T-cell (primary cell): ENCODE measurements around the gene LRCH1. TPM values are rescaled to one million over a fixed set of nuclear protein-coding genes. Genes with fewer than 3 reads are reported as not detected.
A peak's percentile ranks its signal among the peaks of the same experiment; 100 is the strongest.

Experiments
- ATAC-seq, 4 experiments: fragments of 200-7000 bp in 3 of 4; fragments of 150-1000 bp in 1 of 4; cut with Tn5 transposase; replicated peaks in 1 of 4; 1 replicate in 3 of 4; 2 replicates in 1 of 4; pipeline ENCODE4 v1.10.0; 2021; ENCODE audit warnings: moderate library complexity in 3 of 4, mild to moderate bottlenecking in 2 of 4, moderate number of reproducible peaks in 1 of 4
- CTCF ChIA-PET, 2 donors: fragments of 300-600 bp; sonication (Branson Sonifier 250); formaldehyde crosslinking; loops; one replicate each; lab custom pipeline; 2022; ENCODE audit warnings: antibody characterized with exemption in 2 of 2; lab: Charles Lee
- POLR2A ChIA-PET, 2 donors: fragments of 300-600 bp; sonication (Branson Sonifier 250); formaldehyde crosslinking; loops; one replicate each; lab custom pipeline; 2022; ENCODE audit warnings: antibody characterized with exemption in 2 of 2; lab: Charles Lee
- DNase-seq, 35 experiments: peaks; one replicate each; pipeline versions ENCODE4 v3.0.0 to v3.0.0-alpha.2; 2013 to 2023
- H3K27ac ChIP-seq: one replicate; pipeline ENCODE4 v1.5.1; 2013; ENCODE audit warnings: low read length
- H3K27me3 ChIP-seq, 2 experiments: replicated peaks in 1 of 2; 1 replicate in 1 of 2; 2 replicates in 1 of 2; pipeline versions ENCODE4 v1.6.1 to v1.7.0; 2013; ENCODE audit warnings: low read length in 1 of 2, mixed read lengths in 1 of 2; ENCODE audit not compliant: control insufficient read depth in 2 of 2, insufficient read depth in 2 of 2; ENCODE audit errors: extremely low read depth in 1 of 2
- H3K36me3 ChIP-seq, 2 donors: 1 replicate in 1 of 2; 2 replicates in 1 of 2; pipeline versions ENCODE4 v1.6.1 to v1.7.0; 2013; ENCODE audit warnings: low read length in 1 of 2; ENCODE audit not compliant: control insufficient read depth in 2 of 2, insufficient read depth in 1 of 2; ENCODE audit errors: extremely low read depth in 1 of 2
- H3K4me1 ChIP-seq, 2 experiments: 1 replicate in 1 of 2; 2 replicates in 1 of 2; pipeline versions ENCODE4 v1.6.1 to v1.7.0; 2013; ENCODE audit warnings: low read length in 2 of 2, mixed read lengths in 1 of 2; ENCODE audit not compliant: insufficient read depth in 2 of 2, control insufficient read depth in 1 of 2; ENCODE audit errors: extremely low read depth in 1 of 2
- H3K4me3 ChIP-seq, 2 donors: 1 replicate in 1 of 2; 2 replicates in 1 of 2; pipeline versions ENCODE4 v1.5.1 to v1.7.0; 2013; ENCODE audit warnings: mild to moderate bottlenecking in 2 of 2, low read length in 1 of 2, moderate library complexity in 1 of 2; ENCODE audit not compliant: control insufficient read depth in 1 of 2; ENCODE audit errors: extremely low read depth in 1 of 2
- H3K9me3 ChIP-seq: 2 replicates; pipeline ENCODE4 v1.7.0; 2013
- H3K27ac Mint-ChIP-seq, 2 donors: one replicate each; pipeline ENCODE4 v1.8.0; 2020 to 2021; ENCODE audit warnings: mild to moderate bottlenecking in 2 of 2, mixed read lengths in 2 of 2
- H3K27me3 Mint-ChIP-seq, 2 donors: one replicate each; pipeline ENCODE4 v1.8.0; 2021 to 2022; ENCODE audit warnings: mixed read lengths in 2 of 2
- H3K36me3 Mint-ChIP-seq: one replicate; pipeline ENCODE4 v1.8.0; 2021; ENCODE audit warnings: mixed read lengths
- H3K4me1 Mint-ChIP-seq, 3 donors: one replicate each; pipeline ENCODE4 v1.8.0; 2020 to 2022; ENCODE audit warnings: mixed read lengths in 3 of 3, mild to moderate bottlenecking in 1 of 3
- H3K4me3 Mint-ChIP-seq, 3 donors: one replicate each; pipeline ENCODE4 v1.8.0; 2020 to 2022; ENCODE audit warnings: mild to moderate bottlenecking in 3 of 3, mixed read lengths in 3 of 3, moderate library complexity in 3 of 3
- H3K9me3 Mint-ChIP-seq, 3 donors: one replicate each; pipeline ENCODE4 v1.8.0; 2020 to 2022; ENCODE audit warnings: mixed read lengths in 3 of 3
- WGBS: methylation state at CpG from one replicate; pipeline ENCODE4 v1.1.5; 2013; ENCODE audit warnings: missing lambda C conversion rate; ENCODE audit not compliant: insufficient coverage; 5-methylcytosine and 5-hydroxymethylcytosine counted together
- total RNA-seq, 35 experiments: library from RNA in 6 of 35; stranded (reverse) in 6 of 35; fragments of 120-200 nt in 1 of 35; gene quantifications; one replicate each; pipeline versions ENCODE4 v1.2.1 to v1.2.4 and lab custom pipeline; 2013 to 2026

Gene LRCH1
- total RNA-seq, 5 donors from 2014 or later (not counting 1 experiment from before 2014, with no cell fraction given): 16.0 to 21.8 (median 17.9) TPM

DNA sequence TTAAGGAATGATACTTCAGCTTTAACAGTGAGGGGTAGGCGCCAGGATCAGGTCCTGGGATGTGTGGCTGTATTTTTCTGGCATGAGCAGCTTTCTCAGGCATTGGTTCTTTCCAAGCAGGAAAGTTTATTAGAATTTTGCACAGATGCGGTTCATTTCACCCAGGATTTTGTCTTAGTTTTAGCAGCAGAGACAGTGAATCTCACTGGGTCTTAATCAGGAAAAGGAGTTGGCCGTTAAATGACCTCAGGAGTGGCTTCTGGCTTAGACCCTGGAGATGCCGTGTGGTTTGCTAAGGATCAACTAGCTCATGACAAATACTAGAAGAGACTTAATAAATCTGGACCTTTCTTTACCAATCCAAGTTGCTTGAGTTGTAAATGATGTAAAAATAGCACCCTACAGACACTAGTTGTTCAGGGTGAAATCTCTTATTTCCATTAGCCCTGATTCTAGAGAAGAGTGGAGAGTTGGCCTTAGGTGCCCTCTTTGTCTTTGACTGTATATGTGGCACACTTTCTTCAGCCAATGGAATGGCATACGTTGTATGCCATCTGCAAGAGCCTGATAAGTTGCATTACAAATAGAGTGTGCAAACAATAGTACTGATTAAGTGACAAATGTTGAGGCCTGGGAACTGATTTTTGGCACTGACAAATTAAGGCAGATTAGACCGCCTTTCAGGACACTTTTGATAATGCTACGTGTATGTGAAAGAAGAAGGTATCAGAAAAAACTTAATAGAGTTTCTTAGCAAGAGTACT lies 34.0 kb downstream of the LRCH1 start:
- Histone ChIP-seq H3K4me3 (no peak overlapping the region), H3K9me3 (no peaks in the 10 kb centered on the region), H3K27me3 (no peaks in the 10 kb centered on the region), H3K36me3 (no peaks in the 10 kb centered on the region), H3K27ac (no peak overlapping the region), H3K4me1 (peaks cover 0 to 19% of the 10 kb centered on the region in 2 experiments)
- ATAC-seq (no peak), DNase-seq (no peak)
- Mint-ChIP-seq H3K4me3 (no peak overlapping the region), H3K36me3 (no peaks in the 10 kb centered on the region), H3K9me3 (no peaks in the 10 kb centered on the region), H3K27ac (no peak overlapping the region), H3K4me1 (peaks cover 59 to 67% (median 64%) of the 10 kb centered on the region in 3 donors), H3K27me3 (no peaks in the 10 kb centered on the region)
- CTCF ChIA-PET: no interaction called here
- 98% methylated on average over 5 of the region's 7 CpGs for WGBS
- POLR2A ChIA-PET: no interaction called here

DNA sequence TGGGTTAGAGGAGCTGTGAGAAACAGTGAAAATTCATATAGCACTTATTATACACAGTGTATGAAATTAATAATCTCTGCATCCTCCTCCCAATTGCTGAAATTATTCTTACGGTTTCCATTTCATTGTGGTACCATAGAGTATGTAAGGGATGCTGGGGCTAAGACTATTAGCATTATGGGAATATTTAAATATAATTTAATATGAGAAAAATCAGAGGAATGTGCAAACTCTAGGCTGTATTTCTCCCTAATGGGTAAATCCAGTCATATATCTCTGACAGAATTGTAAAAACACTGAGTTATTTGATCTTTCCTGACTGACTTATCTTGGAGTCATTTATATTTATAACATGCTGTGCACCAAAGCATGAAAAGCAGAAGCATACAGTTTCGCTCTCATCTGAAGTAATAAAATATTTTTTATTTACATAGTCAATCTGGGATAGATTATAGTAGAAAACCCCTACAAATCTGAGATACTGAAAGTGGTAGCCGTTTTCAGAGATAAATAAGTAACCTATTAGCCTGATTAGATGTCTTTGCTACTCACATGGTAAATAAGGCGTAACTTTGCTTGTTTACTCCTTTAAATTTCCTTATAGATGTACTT lies 34.9 kb downstream of the LRCH1 start:
- H3K4me3 Mint-ChIP-seq: no peak overlapping the region
- H3K27ac Mint-ChIP-seq: no peak overlapping the region
- Histone ChIP-seq H3K4me1 (peaks cover 4 to 26% of the 10 kb centered on the region in 2 experiments), H3K27ac (no peak overlapping the region), H3K27me3 (no peaks in the 10 kb centered on the region), H3K36me3 (no peaks in the 10 kb centered on the region), H3K4me3 (no peak overlapping the region), H3K9me3 (no peaks in the 10 kb centered on the region)
- H3K27me3 Mint-ChIP-seq: no peaks in the 10 kb centered on the region
- peaks cover 66 to 74% (median 72%) of the 10 kb centered on the region in 3 donors for H3K4me1 Mint-ChIP-seq
- no CpG with 5 or more reads among the region's 4 CpGs for WGBS
- no peak for ATAC-seq
- ChIA-PET CTCF (no interaction called here), POLR2A (no interaction called here)
- H3K36me3 Mint-ChIP-seq: no peaks in the 10 kb centered on the region
- no peak for DNase-seq
- no peaks in the 10 kb centered on the region for H3K9me3 Mint-ChIP-seq

DNA sequence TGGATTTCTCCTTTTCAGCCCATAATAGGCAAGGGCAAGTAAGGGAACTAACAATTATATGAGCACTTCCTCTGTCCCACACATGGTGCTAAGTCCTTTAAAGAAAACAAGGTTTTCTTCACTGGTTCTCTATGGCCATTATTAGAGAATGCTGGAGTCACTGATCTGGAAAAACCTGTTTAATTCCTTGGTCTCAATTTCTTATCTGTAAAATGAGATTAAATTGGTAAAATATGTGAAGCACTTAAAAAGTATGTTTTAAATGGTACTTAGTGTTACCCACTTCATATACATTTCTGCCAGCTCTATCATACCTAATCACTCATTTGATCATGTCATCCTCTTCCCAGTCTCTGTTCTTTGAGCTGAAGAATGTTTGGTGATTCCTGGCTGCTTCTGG lies 39.4 kb downstream of the LRCH1 start:
- CTCF ChIA-PET: no interaction called here
- Histone ChIP-seq H3K4me3 (no peak overlapping the region), H3K4me1 (peaks cover 21 to 52% of the 10 kb centered on the region in 2 experiments), H3K36me3 (no peaks in the 10 kb centered on the region), H3K27me3 (no peaks in the 10 kb centered on the region), H3K27ac (no peak overlapping the region), H3K9me3 (no peaks in the 10 kb centered on the region)
- H3K4me3 Mint-ChIP-seq: peak overlapping the region in 1 of 3 donors; percentile 43
- no peaks in the 10 kb centered on the region for H3K36me3 Mint-ChIP-seq
- H3K27ac Mint-ChIP-seq: peak overlapping the region; percentile 12 to 18
- no peak for DNase-seq
- no peaks in the 10 kb centered on the region for H3K9me3 Mint-ChIP-seq
- H3K27me3 Mint-ChIP-seq: no peaks in the 10 kb centered on the region
- POLR2A ChIA-PET: interaction anchor here in 1 of 2 donors (0.9 kb wide), 1 partner anchor 9 kb away, joined by 3 read pairs; no protein-coding TSS in a partner anchor
- peaks cover 79 to 82% (median 81%) of the 10 kb centered on the region in 3 donors for H3K4me1 Mint-ChIP-seq
- ATAC-seq: no peak

DNA sequence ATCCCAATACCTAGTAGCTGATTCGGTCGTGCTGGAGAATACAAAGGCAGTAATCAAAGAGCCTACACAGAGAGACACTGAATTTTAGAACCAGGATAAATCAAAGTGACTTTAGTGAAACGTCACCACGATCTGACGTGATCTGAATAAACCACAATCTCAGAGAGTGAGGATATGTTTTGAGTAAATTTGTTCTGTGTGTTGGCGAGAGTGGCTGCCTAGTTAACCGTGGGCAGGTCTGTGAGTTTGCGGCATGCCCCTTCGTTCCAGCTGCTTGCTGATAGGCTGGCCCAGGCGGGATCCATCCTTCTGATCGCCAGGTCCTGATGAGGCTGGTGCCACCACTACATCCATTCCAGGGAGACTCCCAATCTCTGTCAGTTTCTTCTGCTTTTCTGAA lies 40.4 kb downstream of the LRCH1 start:
- H3K4me1 ChIP-seq: peaks cover 29 to 52% of the 10 kb centered on the region in 2 experiments
- no peaks in the 10 kb centered on the region for H3K9me3 Mint-ChIP-seq
- H3K27me3 ChIP-seq: no peaks in the 10 kb centered on the region
- 5% methylated on average over 7 of the region's 11 CpGs for WGBS
- no peak overlapping the region for H3K27ac ChIP-seq
- H3K27ac Mint-ChIP-seq: peak overlapping the region; percentile 12 to 22
- POLR2A ChIA-PET: no interaction called here
- peak in 34 of 35 experiments; percentile 12 to 80 (median 54) for DNase-seq
- no peaks in the 10 kb centered on the region for H3K27me3 Mint-ChIP-seq
- peak; percentile 73 to 95 (median 86) for ATAC-seq
- CTCF ChIA-PET: no interaction called here
- peaks cover 81 to 88% (median 87%) of the 10 kb centered on the region in 3 donors for H3K4me1 Mint-ChIP-seq
- peak overlapping the region in 1 of 2 donors; percentile 33 for H3K4me3 ChIP-seq
- peak overlapping the region; percentile 43 to 49 (median 47) for H3K4me3 Mint-ChIP-seq
- no peaks in the 10 kb centered on the region for H3K36me3 Mint-ChIP-seq
- no peaks in the 10 kb centered on the region for H3K36me3 ChIP-seq
- H3K9me3 ChIP-seq: no peaks in the 10 kb centered on the region

DNA sequence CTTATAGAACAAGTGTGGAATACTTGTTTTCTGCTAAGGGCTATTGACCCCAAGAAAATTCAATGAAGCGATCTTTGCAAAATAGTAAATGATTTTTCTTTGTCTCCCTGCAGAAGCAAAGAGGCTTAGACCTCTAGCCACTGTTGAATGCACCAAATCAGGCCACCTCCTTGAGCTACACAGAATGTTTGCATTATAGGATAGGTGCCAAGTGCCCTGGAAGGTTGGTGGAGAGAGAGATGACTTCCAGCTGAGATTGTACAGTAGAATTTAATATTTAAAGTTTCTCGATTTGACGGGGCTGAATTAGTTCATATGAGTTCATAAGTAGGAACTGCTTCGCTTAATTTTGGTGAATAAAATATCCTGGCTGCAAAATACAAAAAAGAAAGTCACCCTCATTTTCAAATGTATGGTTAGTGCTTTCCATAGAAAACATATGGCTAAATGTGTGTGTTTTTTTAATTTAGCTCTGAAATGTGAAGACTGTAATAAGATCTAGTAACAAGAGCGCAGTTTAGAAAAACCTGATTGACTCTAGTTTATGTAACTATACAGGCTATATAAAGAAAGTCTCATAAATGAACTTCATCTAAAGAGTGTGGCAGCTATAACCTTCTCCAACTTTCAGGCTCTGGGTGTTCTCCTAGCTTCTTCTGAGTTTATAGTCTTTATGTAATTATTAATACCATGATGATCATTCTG lies 41.6 kb downstream of the LRCH1 start:
- Histone ChIP-seq H3K4me3 (no peak overlapping the region), H3K9me3 (no peaks in the 10 kb centered on the region), H3K27me3 (no peaks in the 10 kb centered on the region), H3K27ac (no peak overlapping the region), H3K36me3 (no peaks in the 10 kb centered on the region), H3K4me1 (peaks cover 34 to 59% of the 10 kb centered on the region in 2 experiments)
- DNase-seq: no peak
- Mint-ChIP-seq H3K4me1 (peaks cover 91 to 94% (median 93%) of the 10 kb centered on the region in 3 donors), H3K27ac (peak overlapping the region in 1 of 2 donors; percentile 20), H3K27me3 (no peaks in the 10 kb centered on the region), H3K9me3 (peaks cover 0 to 3% (median 0%) of the 10 kb centered on the region in 3 donors), H3K4me3 (peak overlapping the region in 1 of 3 donors; percentile 43), H3K36me3 (peaks cover 6% of the 10 kb centered on the region)
- POLR2A ChIA-PET: interaction anchor here in 1 of 2 donors (0.6 to 1.0 kb wide), 2 partner anchors 22 to 71 kb away, joined by 3 to 5 read pairs; no protein-coding TSS in a partner anchor
- CTCF ChIA-PET: interaction anchor here in 1 of 2 donors (0.6 to 1.0 kb wide), 2 partner anchors 42 to 434 kb away, joined by 3 to 9 read pairs; no protein-coding TSS in a partner anchor
- no peak for ATAC-seq
- no CpG with 5 or more reads among the region's 5 CpGs for WGBS
